ENCODE data around the gene USP2. TPM values are rescaled to one million over a fixed set of nuclear protein-coding genes. Genes with fewer than 3 reads are reported as not detected.

Gene USP2
- total and polyA plus RNA-seq, 2 of the 8 experiments (the other 6 are each of a cell fraction or from before 2014, with no cell fraction given) = 2.2 to 6.9 TPM

- TF ChIP-seq POLR2A (IDR thresholded peaks at IDR 0.05; ENCODE audit: control extremely low read depth in 1 of 2, low read depth in 2 of 2, low read length in 2 of 2) (no peak; a peak in 1 of 3 replicates), SUZ12 (IDR thresholded peaks at IDR 0.05; ENCODE audit: low read length) (no peak), RAD21 (IDR thresholded peaks at IDR 0.05 in 1 of 2, conservative IDR thresholded peaks at IDR 0.05 in 1 of 2; ENCODE audit: low read depth in 2 of 2, low read length in 2 of 2) (no peak), SIRT6 (IDR thresholded peaks at IDR 0.05; ENCODE audit: low read length) (no peak), TAF1 (IDR thresholded peaks at IDR 0.05; ENCODE audit: low read depth, low read length) (no peak), GTF2F1 (IDR thresholded peaks at IDR 0.05; ENCODE audit: borderline replicate concordance, low read depth, low read length) (no peak), CBX5 (IDR thresholded peaks at IDR 0.05; ENCODE audit: low read depth, low read length) (no peak), ASH2L (IDR thresholded peaks at IDR 0.05; ENCODE audit: low read length) (no peak)
- TF ChIP-seq, protein P1, sequence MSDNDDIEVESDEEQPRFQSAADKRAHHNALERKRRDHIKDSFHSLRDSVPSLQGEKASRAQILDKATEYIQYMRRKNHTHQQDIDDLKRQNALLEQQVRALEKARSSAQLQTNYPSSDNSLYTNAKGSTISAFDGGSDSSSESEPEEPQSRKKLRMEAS (IDR thresholded peaks at IDR 0.05) = no peak
Observed at GRCh38 chr11:119418759-119419158, 37.3 kb upstream of the USP2 start (continued).
